Esophagus squamous epithelium (tissue), 4 donors: ENCODE data around the gene RNF186.

ENCODE experiments used
- POLR2A ChIP-seq, 4 donors: fragments of 450-650 bp; IDR thresholded peaks; one replicate each; pipeline ENCODE4 v1.6.1; 2017; ENCODE audit warnings: antibody characterized with exemption in 4 of 4, mild to moderate bottlenecking in 4 of 4, moderate library complexity in 3 of 4
- TF ChIP-seq, protein P1 (sequence below), 6 experiments: fragments of 450-650 bp in 4 of 6; fragments of 200-600 bp in 2 of 6; sonication (generic) in 2 of 6; IDR thresholded peaks; one replicate each; pipeline ENCODE4 v1.5.1; 2016 to 2019; ENCODE audit warnings: antibody characterized with exemption in 6 of 6, mild to moderate bottlenecking in 4 of 6, moderate library complexity in 4 of 6

DNA sequence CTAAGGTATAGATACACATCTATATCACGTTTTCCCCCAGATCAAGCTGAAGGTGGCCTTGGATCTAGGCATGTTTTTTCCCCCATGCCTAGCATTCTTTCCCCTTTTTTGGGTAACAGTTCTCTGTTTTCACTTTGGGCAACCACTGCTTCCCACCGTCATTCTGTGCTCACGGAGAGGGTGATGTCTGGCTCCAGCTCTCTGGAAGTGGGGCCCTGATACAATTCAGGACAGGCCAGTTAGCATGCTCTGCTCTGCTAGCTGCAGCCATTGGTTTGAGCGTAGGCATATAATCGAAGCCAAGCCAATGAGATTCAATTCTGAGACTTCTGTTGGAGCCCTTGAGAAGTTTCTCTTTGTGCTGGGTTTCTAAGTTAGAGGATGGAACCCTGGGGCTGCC is 2.1 kb upstream of the RNF186 start:
- TF ChIP-seq, protein P1, sequence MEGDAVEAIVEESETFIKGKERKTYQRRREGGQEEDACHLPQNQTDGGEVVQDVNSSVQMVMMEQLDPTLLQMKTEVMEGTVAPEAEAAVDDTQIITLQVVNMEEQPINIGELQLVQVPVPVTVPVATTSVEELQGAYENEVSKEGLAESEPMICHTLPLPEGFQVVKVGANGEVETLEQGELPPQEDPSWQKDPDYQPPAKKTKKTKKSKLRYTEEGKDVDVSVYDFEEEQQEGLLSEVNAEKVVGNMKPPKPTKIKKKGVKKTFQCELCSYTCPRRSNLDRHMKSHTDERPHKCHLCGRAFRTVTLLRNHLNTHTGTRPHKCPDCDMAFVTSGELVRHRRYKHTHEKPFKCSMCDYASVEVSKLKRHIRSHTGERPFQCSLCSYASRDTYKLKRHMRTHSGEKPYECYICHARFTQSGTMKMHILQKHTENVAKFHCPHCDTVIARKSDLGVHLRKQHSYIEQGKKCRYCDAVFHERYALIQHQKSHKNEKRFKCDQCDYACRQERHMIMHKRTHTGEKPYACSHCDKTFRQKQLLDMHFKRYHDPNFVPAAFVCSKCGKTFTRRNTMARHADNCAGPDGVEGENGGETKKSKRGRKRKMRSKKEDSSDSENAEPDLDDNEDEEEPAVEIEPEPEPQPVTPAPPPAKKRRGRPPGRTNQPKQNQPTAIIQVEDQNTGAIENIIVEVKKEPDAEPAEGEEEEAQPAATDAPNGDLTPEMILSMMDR (IDR thresholded peaks at IDR 0.05), result no peak
- TF ChIP-seq POLR2A (IDR thresholded peaks at IDR 0.05), result no peak
